Peyer's patch (tissue), 4 donors: Measurements from ENCODE around the gene NDUFB7.

Source experiments
- POLR2A ChIP-seq, 2 donors: fragments of 450-650 bp; IDR thresholded peaks; one replicate each; pipeline ENCODE4 v1.5.1; 2017; ENCODE audit warnings: antibody characterized with exemption in 2 of 2, mild to moderate bottlenecking in 2 of 2, moderate library complexity in 2 of 2
- TF ChIP-seq, protein P1 (sequence below), 6 experiments: fragments of 450-650 bp in 4 of 6; fragments of 200-600 bp in 2 of 6; sonication (generic) in 1 of 6; IDR thresholded peaks; one replicate each; pipeline ENCODE4 v1.5.1; 2017 to 2019; ENCODE audit warnings: antibody characterized with exemption in 6 of 6, mild to moderate bottlenecking in 3 of 6, moderate library complexity in 1 of 6

DNA sequence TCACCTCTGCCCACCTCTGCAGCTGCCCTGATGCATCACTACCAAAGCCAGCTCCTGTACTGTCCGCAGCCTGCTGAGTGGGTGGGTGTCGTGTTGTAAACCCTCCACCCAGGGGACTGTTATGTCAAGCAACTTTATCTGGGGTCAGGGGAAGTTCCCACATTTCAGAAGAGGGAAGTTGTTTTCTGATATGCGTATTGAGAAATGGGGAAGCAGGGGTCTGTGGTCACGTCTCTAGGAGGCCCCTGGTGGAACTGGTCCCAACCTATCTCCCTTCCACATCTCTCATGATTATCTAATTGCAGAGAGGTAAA lies 42.2 kb upstream of the NDUFB7 start:
- TF ChIP-seq POLR2A (IDR thresholded peaks at IDR 0.05) = no peak
- TF ChIP-seq, protein P1, sequence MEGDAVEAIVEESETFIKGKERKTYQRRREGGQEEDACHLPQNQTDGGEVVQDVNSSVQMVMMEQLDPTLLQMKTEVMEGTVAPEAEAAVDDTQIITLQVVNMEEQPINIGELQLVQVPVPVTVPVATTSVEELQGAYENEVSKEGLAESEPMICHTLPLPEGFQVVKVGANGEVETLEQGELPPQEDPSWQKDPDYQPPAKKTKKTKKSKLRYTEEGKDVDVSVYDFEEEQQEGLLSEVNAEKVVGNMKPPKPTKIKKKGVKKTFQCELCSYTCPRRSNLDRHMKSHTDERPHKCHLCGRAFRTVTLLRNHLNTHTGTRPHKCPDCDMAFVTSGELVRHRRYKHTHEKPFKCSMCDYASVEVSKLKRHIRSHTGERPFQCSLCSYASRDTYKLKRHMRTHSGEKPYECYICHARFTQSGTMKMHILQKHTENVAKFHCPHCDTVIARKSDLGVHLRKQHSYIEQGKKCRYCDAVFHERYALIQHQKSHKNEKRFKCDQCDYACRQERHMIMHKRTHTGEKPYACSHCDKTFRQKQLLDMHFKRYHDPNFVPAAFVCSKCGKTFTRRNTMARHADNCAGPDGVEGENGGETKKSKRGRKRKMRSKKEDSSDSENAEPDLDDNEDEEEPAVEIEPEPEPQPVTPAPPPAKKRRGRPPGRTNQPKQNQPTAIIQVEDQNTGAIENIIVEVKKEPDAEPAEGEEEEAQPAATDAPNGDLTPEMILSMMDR (IDR thresholded peaks at IDR 0.05) = no peak
